HG03064 (cell line): Measurements from ENCODE around the gene TTC22.
A peak's percentile ranks its signal among the peaks of the same experiment; 100 is the strongest.

Experiments used
- ATAC-seq: cut with Tn5 transposase; IDR thresholded peaks from one replicate; pipeline ENCODE4 v1.9.1; 2021; ENCODE audit warnings: low read depth; ENCODE audit not compliant: unreplicated experiment

The TTC22 gene

DNA sequence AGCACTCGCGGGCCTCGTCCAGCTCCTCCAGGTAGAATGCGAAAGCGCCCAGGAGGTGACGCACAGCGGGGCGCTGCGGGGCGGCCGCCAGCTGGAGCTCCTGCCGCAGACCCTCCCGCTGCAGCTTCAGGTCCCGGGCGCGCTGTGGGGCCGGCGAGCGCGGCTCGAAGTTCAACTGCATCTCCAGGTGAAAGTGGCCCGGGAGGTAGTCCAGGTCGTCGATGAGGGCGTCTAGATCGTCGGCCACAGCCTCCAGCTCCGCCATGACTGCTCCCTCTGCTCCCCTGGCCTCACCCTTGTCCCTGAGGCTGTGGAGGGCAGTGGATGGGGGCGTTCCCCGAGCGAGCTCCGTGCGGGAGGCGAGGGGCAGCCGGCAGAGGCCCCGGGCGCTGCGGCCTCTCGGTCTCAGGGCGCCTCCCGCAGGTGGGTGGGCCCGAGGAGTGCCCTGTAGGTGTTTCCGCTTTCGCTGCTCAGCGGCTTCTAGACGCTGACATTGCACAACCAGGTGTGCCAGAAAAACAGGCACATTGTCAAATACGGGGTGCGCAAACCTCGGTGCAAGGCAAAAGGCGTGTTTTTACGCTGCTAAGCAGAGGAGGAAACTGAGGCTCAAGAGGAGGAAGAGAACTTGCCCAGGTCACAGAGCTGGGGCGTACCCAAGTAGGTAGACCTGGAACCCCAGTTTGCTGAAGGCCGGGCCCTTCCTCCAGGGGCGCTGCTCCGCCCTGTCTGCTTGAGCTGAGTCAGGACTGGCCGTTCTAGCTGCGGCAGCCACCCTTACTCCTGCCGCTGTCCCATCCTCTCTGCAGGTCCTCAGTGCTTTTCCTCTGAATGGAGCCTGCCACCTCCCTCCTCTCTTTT, at the start of gene TTC22:
Gene TTC22, minus strand, starts transcription at position 425 of the 861 bp plus-strand sequence. Its CDS starts 160 bp downstream, at position 265.
- peak; percentile 91 for ATAC-seq

DNA sequence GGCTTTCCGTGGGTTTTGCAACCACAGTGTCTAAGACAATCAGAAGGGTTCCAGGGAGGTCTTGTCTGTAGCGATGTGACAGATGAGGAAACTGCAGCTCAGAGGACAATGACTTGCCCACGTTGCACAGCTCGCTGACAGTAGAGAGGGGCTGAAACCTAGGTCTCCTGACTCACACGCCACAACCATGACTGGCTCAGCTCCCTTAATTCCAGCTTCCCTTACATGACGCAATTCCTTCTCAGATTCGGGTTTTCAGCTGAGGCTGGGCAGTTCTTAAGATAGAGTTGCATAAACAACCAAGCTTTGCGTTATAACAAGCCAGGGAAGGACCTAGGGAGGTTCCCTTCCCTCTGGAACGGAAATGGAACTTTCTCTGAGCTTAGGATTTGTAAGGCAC, 49.6 kb upstream of the TTC22 start:
- no peak for ATAC-seq

DNA sequence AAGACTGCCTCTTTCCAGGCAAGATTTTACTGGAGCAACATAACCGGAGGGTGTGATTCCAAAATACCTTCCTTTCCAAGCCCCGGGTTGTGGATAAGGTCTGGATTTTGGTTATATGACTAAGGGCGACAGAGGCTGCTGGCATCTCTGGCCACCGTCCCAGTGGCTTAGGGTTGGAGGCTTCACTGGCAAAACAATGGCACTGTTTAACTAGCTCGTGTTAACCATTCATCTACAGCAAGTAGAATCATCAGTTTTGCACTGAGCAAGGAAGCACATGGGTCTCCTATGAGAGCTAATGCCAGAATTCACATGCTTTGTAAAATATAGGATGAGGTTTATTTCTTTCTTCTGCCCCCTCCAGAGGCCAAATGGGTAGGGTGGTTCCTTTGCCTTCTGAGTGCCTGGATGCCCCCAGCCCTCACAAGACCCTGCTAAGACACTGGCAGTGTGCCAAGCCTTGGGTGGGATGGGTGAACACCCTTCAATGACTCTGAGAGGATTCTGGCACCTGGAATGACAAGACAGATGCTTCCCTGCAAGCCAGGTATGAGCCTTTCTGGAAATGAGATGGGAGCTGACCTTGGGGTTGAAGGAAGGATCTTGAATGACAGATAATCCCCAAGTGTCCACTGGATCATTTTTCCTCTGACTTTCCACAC, 49.1 kb upstream of the TTC22 start:
- no peak for ATAC-seq

DNA sequence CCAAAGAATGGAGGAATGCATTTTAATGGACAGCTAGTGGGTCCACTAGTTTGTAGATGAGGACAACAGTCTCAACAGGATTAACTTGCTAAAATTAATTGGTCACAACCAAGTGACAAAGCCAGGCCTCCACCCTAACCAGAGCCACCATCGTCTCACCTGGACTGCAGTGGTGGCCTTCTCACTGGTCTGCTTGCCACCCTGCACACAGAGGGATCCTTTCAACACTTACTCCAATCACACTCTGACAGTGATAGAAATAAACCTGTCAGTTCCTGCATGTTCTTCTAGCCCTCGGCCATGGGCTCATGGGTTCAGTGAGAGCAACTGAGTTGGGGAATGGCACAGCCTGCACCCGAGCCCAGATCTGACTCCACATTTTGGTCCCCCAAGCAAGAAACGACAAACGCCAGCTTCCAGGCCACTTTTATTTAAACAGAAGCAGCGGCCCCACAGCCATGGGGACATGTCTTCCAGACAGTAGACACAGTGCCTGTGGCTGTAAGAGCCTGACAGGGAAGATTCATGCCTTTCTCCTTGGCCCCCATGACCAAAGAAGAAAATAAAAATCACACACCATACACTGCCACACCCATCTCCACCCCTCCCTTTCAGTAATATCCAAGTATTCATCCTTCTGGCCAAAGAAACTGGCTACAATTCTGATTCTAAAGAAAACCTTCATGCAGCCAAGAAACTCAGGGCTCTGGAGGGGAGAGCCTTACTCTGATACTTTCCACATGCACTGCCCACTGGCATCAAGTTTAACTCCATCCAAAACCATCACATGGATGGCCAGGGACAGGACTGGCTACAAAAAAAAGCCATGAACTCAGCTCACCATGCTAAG, 48.3 kb upstream of the TTC22 start:
- ATAC-seq: no peak

DNA sequence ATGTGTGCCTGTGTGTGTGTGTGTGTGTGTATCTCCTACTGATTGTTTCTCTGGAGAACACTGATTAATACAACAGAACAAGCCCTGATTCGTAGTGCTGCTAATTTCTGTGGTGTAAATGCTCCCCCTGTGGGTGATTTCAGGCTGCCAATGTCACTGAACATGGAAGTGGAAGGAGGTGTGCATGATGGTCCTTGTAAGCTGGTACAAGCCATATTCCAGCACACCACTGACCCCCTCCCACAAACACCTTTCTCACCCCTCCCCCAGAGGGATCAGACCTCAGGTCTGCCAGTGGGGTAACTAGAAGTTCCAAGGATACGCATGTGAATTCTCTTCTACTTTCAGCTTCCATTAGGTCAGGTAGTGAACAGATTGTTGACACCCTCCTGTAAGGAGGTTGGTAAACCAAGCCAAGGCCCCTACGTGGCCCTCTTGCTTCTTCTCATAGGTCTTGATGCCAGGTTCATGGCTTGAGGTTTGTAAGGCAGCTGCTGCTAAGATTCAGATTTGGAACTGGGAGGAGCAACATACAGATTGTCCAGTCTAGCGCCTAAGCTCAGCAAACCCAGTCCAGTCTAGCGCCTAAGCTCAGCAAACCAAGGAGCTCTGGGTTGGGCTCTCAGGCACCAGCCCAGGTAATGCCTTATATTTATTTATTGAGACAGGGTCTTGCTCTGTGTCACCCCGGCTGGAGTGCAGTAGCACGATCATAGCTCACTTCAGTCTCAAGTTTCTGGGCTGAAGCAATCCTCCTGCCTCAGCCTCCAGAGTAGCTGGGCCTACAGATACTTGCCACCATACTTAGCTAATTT, 47.2 kb upstream of the TTC22 start:
- ATAC-seq: no peak

DNA sequence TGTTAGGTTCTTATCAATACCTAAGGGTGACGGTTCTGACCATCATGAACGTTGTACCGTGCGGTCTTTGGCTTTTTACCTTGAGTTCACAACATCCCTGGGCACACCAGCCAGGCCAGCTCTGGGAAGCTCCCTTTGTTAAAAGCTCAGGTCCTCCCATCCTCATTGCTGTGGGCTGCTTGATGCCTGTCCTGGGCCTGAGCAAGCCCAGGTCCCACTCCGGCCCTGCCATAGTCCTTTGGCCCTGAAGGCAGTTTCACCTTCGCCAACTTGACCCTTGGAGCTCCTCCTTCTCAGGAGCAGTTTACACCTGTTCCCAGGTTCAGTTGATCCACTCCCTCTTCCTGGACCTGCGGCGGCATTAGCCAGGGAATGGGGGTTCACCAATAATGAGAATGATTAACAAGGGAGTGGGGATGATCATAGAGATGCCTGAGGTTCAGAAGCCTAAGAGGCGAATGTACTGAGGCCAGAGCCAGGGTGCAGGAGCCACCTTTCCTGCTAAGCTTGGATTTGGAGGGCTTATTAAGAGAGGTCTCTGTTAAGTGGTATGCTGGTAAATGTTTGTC, 45.7 kb upstream of the TTC22 start:
- no peak for ATAC-seq

DNA sequence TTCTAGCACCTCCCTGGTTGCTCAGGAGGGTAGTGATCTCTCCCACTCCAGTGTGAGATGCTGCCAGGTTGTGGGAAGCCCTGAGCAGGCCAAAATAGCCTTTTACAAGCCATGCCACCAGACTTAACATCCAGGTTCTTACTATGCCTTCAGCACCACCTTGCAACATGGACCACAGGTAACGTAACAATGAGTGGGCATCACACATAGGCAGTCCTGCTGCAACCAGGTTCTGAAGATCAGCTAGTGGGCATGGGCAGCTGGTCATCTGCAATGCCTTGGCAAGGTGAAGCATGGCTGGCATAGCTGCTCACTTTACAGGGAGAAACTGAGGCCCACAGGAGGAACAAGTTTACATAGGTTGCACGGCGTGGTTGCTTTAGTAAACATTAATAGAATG, 45.2 kb upstream of the TTC22 start:
- ATAC-seq: no peak

DNA sequence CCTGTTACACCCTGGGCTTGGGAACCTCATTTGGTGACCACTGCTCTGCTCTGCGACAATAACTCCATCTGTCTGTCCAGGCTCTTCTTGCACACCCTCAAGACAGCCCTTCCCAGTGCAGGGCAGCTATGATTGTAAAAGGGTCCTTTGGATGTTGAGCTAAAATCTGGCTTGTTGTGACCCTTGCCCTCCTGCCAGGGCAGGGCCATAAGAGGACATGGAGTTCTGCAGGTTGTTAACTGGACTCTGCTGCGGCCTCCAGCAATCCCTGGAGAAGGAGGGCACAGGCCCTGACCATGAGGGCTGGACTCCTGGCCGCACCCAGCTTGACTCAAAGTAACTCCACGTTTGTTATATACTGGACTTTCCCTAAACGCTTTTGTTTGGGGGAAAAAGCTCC, 44.6 kb upstream of the TTC22 start:
- no peak for ATAC-seq

DNA sequence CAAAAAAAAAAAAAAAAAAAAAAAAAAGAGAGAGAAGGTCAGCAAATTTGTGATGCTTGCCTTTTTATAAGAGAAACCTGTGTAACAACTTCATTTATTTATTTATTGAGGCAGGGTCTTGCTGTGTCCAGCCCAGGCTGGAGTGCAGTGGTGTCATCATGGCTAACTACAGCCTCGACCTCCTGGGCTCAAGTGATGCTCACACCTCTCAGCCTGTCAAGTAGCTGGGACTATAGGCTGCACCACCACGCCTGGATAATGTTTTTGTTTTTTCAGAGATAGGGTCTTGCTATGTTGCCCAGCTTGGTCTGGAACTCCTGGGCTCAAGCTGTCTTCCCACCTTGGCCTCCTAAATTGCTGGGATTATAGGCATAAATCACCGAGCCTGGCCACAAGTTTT, 43.4 kb upstream of the TTC22 start:
- ATAC-seq: no peak

DNA sequence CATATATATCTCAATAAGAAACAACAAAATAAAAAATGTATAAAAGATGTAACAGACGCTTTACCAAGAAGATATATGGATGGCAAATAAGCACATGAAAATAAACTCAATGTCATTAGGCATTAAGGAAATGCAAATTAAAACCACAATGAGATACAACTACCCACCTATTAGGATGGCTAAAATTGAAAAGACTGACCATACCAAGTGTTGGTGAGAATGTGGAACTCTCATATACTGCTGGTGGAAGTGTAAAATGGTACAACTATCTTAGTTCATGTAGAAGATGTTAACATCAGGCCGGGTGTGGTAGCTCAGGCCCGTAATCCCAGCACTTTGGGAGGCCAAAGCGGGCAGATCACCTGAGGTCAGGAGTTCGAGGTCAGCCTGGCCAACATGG, 42.3 kb upstream of the TTC22 start:
- no peak for ATAC-seq

DNA sequence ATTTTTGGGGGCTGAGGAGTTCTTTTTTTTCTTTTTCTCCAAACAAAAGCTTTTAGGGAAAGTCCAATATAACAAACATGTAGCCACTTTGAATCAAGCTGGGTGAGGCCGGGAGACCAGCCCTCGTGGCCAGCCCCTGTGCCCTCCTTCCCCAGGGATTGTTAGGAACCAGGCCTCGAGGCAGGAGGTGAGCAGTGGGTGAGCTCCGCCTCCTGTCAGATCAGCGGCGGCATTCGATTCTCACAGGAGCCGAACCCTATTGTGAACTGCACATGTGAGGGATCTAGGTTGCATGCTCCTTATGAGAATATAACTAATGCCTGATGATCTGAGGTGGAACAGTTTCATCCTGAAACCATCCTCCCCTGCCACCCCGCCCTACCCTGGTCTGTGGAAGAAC, 41.8 kb upstream of the TTC22 start:
- no peak for ATAC-seq

DNA sequence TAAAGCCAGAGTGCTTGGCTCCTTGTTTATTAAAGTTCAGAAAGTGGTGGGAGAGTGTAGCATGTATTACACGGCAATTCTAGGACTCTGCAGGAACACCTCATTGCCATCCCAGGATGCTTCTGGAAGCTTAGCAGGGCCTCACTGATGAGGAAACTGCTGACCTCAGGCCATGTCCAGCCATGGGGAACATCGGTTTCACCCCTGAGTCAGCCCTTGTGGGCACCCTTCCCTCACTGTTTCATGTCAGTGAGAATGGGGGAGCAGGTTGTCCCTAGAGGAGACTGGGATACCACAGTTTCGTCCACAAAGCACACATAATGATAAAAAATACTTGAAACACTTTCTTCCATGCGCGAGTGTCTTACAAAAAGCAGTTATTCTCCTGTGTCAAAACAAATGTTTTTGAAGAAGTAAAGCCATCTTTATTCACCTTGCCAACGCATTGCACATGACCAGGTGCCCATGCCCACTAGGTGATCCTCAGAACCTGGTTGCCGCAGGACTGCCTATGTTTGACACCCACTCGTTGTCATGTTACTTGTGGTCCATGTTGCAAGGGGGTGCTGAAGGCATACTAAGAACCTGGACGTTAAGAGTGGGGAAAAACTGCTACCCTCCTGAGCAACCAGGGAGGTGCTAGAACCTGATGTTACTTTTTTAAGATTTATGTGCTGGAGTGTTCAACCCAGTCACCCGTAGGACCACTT, 41.2 kb upstream of the TTC22 start:
- ATAC-seq: no peak

DNA sequence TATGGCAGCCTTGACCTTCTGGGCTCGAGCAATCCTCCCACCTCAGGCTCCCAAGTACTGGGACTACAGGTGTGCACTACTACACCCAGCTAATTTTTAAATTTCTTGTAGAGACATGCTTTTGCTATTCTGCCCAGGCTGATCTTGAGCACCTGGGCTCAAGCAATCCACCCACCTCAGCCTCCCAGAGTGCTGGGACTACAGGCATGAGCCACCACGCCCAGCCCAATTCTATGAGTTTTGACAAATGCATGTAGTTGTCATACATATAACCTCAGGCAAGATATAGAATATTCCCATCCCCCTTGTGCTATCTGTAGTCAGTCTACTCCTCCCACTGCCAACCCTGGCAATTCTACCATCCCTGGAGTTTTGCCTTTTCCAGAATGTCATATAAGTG, 38.7 kb upstream of the TTC22 start:
- no peak for ATAC-seq

DNA sequence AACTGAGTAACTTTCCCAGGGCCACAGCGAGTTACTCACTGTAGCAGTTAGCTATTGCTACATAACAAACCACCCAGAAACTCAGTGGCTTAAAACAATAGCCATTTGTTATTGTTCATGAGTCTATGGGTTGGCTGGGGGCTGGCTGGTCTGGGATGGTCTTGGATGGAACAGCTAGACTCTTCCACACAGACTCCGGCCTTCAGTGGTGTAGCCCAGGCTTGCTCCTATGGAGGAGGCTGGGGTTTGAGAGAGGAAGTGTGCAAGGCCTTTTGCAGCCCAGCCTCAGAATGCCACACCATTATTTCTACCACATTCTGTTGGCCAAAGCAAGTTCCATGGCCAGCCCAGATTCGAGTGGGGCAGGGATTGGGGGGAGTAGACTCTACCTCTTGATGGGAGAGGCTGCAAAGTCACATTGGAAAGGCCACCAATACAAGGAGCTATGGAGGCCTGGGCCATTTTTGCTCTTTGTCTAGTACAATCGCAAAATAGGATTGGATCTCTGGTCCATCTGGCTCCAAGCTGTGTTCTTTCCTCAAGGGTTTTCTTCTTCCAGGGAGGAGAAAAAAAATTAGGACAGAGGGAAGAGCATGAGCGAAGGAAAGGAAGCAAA, 37.5 kb upstream of the TTC22 start:
- no peak for ATAC-seq

DNA sequence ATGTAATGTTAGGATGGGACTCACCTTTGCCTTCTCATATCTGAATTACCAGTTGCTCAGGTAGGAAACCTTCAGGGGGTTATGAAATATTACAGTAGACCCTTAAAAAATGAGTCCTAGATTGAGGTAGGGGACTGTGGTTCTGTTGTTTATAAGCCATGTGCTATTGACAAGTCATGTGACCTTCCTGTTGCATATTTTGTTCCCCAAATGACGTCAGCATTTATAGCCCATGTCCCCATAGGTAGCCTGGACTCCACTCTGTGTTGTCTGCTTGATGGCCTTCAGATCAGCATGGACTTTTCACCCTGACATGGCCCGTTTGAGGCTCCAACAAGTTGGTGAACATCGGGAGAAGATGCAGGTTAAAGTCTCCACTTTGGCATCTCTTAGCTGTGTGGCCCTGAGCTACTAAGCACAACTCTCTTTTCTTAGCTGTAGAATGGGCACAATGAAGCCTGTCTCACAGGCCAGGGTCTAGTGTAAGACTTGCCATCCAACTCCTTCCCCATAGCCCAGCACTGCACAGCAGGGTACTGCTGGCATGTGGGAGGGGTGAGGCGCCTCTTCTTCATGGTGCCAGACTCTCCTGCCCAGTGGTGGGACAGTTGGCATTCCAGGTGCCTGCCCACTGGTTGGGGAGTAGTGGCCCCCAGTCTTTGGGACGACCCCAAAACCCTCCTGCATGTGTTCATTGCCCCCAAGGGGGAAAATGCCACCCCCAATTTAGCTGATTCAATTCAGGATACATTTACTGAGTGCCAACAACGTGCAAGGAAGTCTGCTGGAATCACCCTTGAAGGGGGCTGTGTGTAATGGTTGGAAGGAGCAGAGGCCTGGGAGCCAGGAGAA, 36.1 kb upstream of the TTC22 start:
- ATAC-seq: no peak

DNA sequence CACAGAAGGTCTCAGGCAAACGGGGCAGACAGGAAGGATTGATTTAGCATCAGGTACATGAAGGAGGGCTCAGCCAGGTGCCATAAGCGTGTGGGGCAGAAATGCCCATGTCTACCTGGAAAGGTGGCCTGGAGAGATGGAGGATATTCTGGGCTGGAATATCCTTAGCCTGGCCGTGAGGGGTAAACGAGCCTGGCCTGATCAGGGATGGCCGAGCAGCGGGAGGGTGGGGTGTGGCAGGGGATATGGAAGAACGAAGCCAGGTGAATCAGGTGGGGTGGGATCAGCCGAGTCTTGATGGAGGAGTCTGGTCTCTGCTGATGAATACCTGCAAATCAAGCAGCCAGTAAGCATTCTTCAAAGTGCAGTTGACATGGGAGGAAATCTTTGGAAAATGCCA, 35.5 kb upstream of the TTC22 start:
- ATAC-seq: no peak

DNA sequence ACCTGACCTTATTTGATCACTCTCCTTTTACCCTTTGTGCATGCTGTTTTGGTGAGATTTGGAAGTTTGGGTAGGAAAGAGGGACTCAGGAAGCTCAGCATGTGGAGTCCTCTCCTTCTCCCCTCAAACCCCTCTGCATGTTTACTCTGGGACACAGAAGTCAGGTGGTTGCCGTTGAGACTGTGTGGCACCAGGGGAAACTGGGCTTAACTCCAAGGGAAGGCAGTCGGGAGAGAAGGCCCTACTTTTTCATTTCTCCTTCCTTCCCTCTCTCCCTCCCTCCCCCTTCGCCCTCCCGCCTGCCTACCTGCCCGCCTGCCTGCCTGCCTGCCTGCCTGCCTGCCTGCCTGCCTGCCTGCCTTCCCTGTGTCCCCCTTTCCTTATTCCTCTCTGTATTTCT, 34.8 kb upstream of the TTC22 start:
- no peak for ATAC-seq
